NCI-H345 (cell line): ENCODE results near the gene PLAU.
A peak's percentile ranks its signal among the peaks of the same experiment; 100 is the strongest.
"Not testable (repeated sequence)": the region's sequence is repeated elsewhere in the genome, so short reads cannot be mapped to it uniquely, and the experiment has no call there.

Source experiments
- DNase-seq: peaks from one replicate; lab custom pipeline; 2025; lab: John Stamatoyannopoulos, UW

PLAU gene

GRCh38 chr10:73898730-73899410, 12.1 kb upstream of the PLAU start:
- DNase-seq: no peak

DNA sequence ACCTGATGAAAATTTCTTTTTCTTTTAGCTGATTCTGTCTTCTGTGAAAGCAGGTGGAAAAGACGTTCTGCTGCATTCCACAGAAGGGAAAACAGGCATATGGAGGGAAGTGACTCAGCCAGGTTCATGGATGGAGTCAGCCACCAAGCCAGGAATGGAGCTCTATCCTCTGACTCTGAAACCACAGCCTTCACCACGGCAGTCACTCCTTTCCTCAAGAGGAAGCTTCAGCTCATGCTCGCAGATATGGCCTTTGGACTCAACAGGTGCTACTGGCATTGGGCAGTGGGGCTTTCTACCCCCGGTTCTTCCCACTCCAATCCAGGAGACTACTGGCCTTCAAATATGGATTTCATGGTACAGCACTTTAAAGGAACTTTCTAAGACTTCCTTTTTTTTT, 11.5 kb upstream of the PLAU start:
- no peak for DNase-seq

DNA sequence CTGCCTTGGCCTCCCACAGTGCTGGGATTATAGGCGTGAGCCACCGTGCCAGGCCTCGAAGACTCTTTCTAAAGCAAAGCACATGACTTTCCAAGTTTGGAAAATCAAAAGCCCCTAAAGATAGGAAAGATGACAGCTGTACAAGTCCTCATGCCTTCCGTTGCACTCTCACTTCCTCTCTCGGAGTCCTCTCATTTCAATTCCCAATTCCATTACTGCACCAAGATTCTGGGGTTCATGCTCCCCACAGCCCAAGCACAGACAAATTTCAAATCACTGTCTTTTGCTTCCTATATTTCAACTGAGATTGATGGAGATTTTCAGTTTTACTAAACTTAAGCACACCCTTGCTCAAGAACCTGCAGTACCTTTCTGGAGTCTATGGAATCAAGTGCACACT, 10.9 kb upstream of the PLAU start:
- no peak for DNase-seq

DNA sequence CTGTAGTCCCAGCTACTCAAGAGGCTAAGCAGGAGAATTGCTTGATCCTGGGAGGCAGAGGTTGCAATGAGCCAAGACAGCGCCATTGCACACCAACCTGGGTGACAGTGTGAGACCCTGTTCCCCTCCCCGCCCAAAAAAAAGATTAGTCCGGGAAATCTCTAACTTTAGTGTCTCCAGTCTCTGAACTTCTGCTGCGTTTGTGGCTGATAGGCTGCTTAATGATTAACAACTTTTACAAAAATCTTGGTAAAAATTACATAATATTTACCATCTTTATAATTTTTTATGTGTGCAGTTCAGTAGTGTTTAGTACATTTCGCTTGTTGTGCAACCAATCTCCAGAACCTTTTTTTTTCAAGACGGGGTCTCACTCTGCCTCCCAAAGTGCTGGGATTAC, 9.7 kb upstream of the PLAU start:
- DNase-seq: no peak

GRCh38 chr10:73902351-73902750, 8.6 kb upstream of the PLAU start:
- no peak for DNase-seq

DNA sequence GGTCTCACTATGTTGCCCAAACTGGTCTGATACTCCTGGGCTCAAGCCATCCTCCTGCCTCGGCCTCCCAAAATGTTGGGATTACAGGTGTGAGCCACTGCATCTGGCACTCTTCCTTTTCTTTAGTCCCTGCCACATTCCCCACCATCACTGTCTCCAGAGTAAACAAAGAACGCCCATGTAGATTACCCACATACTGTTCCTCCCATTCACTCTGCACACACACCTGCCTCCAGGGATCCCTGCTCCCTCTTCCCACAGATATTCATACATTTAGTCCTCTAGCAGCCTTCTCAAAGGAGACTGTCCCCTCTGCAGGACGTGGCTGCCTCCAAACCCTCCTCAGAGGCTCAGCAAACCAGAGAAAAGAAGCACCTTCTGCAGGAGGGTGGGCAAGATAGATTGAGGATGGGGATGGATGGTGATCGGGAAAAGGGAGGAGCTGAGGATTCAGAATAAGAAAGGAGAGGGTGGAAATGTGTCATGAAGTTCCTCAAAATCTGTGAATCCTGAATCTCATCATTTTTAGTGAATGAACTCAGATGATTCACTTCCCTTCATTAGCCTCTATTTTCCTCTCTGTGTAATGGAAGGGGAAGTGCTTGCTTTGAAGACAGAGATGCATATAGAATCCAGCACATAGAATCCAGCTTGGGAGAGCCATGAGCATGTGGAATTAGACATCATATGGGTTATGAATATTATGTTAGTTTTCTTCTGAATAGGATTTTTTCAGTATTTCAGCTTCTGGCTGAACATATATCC, 5.5 kb upstream of the PLAU start:
- peak; percentile 47 for DNase-seq

GRCh38 chr10:73906524-73907447, 4.1 kb upstream of the PLAU start:
- no peak for DNase-seq

GRCh38 chr10:73907841-73908517, 3.0 kb upstream of the PLAU start:
- no peak for DNase-seq

- DNase-seq: no peak
Measured at GRCh38 chr10:73908853-73909539, 1.9 kb upstream of the PLAU start.

DNA sequence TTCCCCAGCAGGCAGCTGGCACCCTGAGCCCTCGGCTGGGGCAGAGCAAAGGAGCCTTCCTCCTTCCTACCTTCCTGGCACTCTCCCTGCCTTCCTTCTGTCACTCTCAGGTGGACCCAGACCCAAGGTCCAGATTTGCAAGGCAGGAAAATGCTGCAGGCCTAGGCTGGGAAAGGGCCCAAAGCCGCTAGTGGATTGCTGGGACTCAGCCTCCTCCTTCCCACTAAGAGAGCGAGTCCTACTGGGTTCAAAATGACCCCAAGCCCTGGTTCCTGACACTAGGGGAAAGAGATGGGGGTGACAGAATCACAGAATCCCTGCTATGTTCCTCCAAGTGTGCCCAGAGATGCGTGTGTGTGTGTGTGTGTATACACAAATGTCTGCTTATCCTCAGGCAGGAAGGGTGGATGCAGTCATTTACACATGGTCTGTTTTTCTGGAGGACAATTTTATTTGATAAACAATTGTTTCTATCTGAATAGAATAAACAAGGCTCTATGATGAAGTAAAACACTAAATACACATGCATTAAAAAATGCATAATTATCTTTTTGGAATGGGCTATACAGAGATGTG, 1.3 kb upstream of the PLAU start:
- DNase-seq: no peak

- no peak for DNase-seq
Measured at GRCh38 chr10:73910401-73910763, 550 bp upstream of the PLAU start.

- DNase-seq: no peak
Measured at GRCh38 chr10:73911553-73912004, 647 bp downstream of the PLAU start.

GRCh38 chr10:73914036-73914435, 3.1 kb downstream of the PLAU start:
- no peak for DNase-seq

DNA sequence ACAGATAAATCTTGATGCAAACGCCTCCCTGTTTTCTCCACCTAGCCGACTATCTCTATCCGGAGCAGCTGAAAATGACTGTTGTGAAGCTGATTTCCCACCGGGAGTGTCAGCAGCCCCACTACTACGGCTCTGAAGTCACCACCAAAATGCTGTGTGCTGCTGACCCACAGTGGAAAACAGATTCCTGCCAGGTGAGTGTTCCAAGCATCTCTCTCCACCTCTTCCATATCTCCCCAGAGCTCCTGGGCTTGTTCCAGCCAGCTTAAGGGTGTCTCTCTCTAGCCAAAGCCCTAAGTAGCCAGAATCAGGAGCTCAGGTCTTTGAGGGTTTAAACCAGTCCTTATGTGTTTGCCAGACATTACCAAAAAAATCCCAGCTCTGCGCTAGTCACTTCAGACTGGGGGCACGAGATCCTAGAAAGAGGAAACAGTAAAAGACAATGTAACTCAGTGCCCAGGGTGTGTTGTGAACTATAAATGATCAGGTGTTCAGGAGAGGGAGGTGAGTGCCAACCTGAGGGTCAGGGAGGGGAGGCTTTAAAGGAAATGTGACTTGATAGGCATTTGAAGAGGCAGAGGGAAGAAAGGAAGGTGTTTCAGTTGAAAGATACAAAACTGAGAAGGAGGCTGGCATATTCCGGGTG, 4.4 kb downstream of the PLAU start:
- no peak for DNase-seq

- no peak for DNase-seq
Measured at GRCh38 chr10:73916761-73917470, 6.0 kb downstream of the PLAU start.

DNA sequence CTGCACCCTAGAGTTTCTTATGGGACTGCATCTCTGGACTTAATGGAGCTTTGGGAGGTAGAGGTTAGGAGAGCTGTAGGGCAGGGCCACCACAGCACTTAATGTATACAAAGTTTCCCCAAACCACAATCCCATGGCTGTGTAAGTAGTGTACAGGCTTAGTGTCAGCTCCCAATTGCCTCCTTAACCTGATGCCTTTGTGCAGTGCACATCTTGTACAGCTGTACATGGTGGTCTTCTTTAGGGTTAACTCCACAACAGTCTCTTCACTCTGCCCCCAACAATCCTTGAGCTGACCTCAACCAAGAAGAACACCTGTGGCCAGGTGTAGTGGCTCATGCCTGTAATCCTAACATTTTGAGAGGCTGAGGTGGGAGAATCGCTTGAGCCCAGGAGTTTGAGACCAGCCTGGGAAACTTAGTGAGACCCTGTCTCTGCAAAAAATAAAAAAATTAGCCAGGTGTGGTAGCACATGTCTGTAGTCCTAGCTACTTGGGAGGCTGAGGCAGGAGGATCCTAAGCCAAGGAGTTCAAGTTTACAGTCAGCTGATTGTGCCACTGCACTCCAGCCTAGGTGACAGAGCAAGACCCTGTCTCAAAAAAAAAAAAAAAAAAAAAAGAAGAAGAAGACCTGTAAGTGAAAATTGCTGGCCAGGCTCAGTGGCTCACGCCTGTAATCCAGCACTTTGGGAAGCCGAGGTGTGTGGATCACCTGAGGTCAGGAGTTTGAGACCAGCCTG, 6.8 kb downstream of the PLAU start:
- DNase-seq: no peak

- not testable (repeated sequence) for DNase-seq
Measured at GRCh38 chr10:73919481-73919880, 8.5 kb downstream of the PLAU start.

DNA sequence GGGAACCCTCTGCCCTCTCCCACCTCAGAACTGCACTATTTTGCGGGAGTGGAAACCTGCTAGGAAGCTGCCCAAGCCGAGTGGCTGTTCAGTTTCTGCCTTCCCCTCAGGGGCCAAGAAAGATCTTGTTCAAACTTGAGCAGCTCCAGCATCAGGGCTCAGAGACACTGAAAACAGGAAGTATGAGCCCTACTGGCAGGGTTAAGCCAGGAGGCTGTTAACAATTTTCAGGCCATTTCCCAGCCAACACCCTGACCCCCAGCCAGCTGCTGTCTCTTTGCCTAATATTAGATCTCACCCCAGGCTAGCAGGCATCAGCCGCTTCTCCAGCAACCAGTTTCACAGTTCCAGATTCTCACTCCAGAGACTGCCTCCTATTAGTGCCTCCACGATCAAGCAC, 9.2 kb downstream of the PLAU start:
- no peak for DNase-seq
